Panc1 (cell line): ENCODE data around the gene THSD7A. TPM values are rescaled to one million over a fixed set of nuclear protein-coding genes. Genes with fewer than 3 reads are reported as not detected.

Experiments used
- ATAC-seq: fragments of 200-7000 bp; cut with Tn5 transposase; 2 replicates; pipeline ENCODE4 v1.9.1; 2020; ENCODE audit warnings: mild to moderate bottlenecking, moderate library complexity
- BruUV-seq: library from RNA; stranded (reverse); fragments of 400-500 nt; replicated peaks from 2 replicates; lab custom pipeline; 2021; lab: Mats Ljungman, UMichigan
- CTCF ChIA-PET: fragments of 300-600 bp; sonication (Branson Sonifier 250); formaldehyde crosslinking; loops from one replicate; lab custom pipeline; 2022; ENCODE audit warnings: antibody characterized with exemption; lab: Charles Lee
- POLR2A ChIA-PET: fragments of 300-600 bp; sonication (Branson Sonifier 250); formaldehyde crosslinking; loops from one replicate; lab custom pipeline; 2022; ENCODE audit warnings: antibody characterized with exemption; lab: Charles Lee
- DNase-seq: peaks from one replicate; pipeline ENCODE4 v3.0.0-alpha.2; 2010; ENCODE audit warnings: low read depth, low spot score
- H3K27ac ChIP-seq: 2 replicates; pipeline ENCODE4 v1.5.1; 2011; ENCODE audit warnings: mild to moderate bottlenecking, low read length, inconsistent platforms
- H3K27me3 ChIP-seq: fragments of 200-500 bp; sonication (Bioruptor generic); 2 replicates; pipeline ENCODE4 v1.6.0; 2014; ENCODE audit warnings: low read length, inconsistent platforms; ENCODE audit not compliant: control insufficient read depth, insufficient read depth
- H3K36me3 ChIP-seq: fragments of 200-500 bp; sonication (Bioruptor generic); 2 replicates; pipeline ENCODE4 v1.5.1; 2014; ENCODE audit warnings: inconsistent platforms, mild to moderate bottlenecking, low read length, moderate library complexity; ENCODE audit not compliant: control insufficient read depth, insufficient read depth
- H3K4me1 ChIP-seq: 2 replicates; pipeline ENCODE4 v1.5.1; 2011; ENCODE audit warnings: inconsistent platforms, mild to moderate bottlenecking, low read length, moderate library complexity; ENCODE audit not compliant: control insufficient read depth, insufficient read depth
- H3K4me3 ChIP-seq, 2 experiments: 2 replicates each; pipeline ENCODE4 v1.5.1; 2011 to 2012; ENCODE audit warnings: low read depth in 2 of 2, low read length in 2 of 2, mild to moderate bottlenecking in 2 of 2, inconsistent platforms in 1 of 2, moderate library complexity in 1 of 2
- H3K9me3 ChIP-seq: fragments of 200-500 bp; sonication (Bioruptor generic); 2 replicates; pipeline ENCODE4 v1.5.1; 2014; ENCODE audit warnings: low read depth, mild to moderate bottlenecking, inconsistent platforms, low read length, moderate library complexity; ENCODE audit not compliant: control insufficient read depth, insufficient read depth
- POLR2AphosphoS5 ChIP-seq: IDR thresholded peaks from 2 replicates; pipeline ENCODE4 v1.6.1; 2012; ENCODE audit warnings: mild to moderate bottlenecking, low read depth, low read length, moderate library complexity
- SIN3A ChIP-seq: IDR thresholded peaks from 2 replicates; pipeline ENCODE4 v1.6.1; 2012; ENCODE audit warnings: low read depth, mild to moderate bottlenecking, low read length, moderate library complexity, borderline replicate concordance; ENCODE audit not compliant: insufficient read depth
- TCF7L2 ChIP-seq: IDR thresholded peaks from 2 replicates; pipeline ENCODE4 v1.6.1; 2011; ENCODE audit warnings: mild to moderate bottlenecking, low read depth, low read length, inconsistent platforms
- in situ Hi-C: cut with HindIII; loops from 2 replicates; pipeline ENCODE4 v1.10.0; 2016; ENCODE audit warnings: low sequenced_read_pairs, low pct_unique_long_range_greater_than_20kb
- intact Hi-C: fragments of 100-400 bp; cut with micrococcal nuclease; formaldehyde crosslinking; loops from one replicate; pipeline ENCODE4 v1.10.0; 2022; ENCODE audit not compliant: unreplicated experiment
- total RNA-seq: library from RNA; stranded (reverse); gene quantifications from one replicate; pipeline ENCODE4 v1.2.1, GENCODE V29; 2021; ENCODE audit not compliant: unreplicated experiment
- TF ChIP-seq, protein P1 (sequence below): fragments of 450-650 bp; IDR thresholded peaks from 2 replicates; pipeline ENCODE4 v1.5.1; 2017; ENCODE audit warnings: mild to moderate bottlenecking
- TF ChIP-seq, protein P2 (sequence below), 2 experiments: IDR thresholded peaks; 2 replicates each; pipeline ENCODE4 v1.6.1; 2011 to 2012; ENCODE audit warnings: low read depth in 2 of 2, control low read depth in 1 of 2, low read length in 1 of 2, mild to moderate bottlenecking in 1 of 2, moderate library complexity in 1 of 2; ENCODE audit not compliant: insufficient read depth in 1 of 2

The THSD7A gene
- total RNA-seq, 1 experiment from 2014 or later: 38.6 TPM

DNA sequence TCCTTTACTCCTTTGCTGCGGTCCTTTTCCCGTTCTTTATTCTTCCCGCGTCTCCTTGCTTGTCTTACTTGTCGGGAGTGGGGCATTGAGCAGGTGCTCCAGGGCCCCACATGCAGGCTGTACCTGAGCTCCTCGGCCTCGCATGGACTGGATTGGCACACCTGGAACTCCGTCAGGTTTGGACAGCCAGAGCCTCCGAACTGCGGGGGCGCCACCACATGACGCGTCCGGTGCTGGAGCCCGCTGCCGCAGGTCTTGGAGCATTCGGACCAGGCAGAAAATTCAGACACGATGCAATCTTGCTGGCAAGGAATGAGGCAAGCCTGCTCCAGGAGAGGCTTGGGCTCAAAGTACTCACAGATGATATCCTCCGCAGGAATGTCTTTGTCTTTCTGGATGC, 195.7 kb downstream of the THSD7A start:
- Histone ChIP-seq H3K4me3 (no peak overlapping the region), H3K9me3 (no peaks in the 10 kb centered on the region), H3K4me1 (peaks cover 5% of the 10 kb centered on the region; the same call in 1 of the 2 replicates), H3K27me3 (no peaks in the 10 kb centered on the region), H3K27ac (no peak overlapping the region), H3K36me3 (no peaks in the 10 kb centered on the region)
- intact Hi-C loops (no loop called here), in situ Hi-C loops (no loop called here)
- ChIA-PET CTCF (no interaction called here), POLR2A (no interaction called here)
- no peak for TF ChIP-seq POLR2AphosphoS5
- TF ChIP-seq, protein P1, sequence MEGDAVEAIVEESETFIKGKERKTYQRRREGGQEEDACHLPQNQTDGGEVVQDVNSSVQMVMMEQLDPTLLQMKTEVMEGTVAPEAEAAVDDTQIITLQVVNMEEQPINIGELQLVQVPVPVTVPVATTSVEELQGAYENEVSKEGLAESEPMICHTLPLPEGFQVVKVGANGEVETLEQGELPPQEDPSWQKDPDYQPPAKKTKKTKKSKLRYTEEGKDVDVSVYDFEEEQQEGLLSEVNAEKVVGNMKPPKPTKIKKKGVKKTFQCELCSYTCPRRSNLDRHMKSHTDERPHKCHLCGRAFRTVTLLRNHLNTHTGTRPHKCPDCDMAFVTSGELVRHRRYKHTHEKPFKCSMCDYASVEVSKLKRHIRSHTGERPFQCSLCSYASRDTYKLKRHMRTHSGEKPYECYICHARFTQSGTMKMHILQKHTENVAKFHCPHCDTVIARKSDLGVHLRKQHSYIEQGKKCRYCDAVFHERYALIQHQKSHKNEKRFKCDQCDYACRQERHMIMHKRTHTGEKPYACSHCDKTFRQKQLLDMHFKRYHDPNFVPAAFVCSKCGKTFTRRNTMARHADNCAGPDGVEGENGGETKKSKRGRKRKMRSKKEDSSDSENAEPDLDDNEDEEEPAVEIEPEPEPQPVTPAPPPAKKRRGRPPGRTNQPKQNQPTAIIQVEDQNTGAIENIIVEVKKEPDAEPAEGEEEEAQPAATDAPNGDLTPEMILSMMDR: no peak
- no peak for TF ChIP-seq TCF7L2
- TF ChIP-seq, protein P2, sequence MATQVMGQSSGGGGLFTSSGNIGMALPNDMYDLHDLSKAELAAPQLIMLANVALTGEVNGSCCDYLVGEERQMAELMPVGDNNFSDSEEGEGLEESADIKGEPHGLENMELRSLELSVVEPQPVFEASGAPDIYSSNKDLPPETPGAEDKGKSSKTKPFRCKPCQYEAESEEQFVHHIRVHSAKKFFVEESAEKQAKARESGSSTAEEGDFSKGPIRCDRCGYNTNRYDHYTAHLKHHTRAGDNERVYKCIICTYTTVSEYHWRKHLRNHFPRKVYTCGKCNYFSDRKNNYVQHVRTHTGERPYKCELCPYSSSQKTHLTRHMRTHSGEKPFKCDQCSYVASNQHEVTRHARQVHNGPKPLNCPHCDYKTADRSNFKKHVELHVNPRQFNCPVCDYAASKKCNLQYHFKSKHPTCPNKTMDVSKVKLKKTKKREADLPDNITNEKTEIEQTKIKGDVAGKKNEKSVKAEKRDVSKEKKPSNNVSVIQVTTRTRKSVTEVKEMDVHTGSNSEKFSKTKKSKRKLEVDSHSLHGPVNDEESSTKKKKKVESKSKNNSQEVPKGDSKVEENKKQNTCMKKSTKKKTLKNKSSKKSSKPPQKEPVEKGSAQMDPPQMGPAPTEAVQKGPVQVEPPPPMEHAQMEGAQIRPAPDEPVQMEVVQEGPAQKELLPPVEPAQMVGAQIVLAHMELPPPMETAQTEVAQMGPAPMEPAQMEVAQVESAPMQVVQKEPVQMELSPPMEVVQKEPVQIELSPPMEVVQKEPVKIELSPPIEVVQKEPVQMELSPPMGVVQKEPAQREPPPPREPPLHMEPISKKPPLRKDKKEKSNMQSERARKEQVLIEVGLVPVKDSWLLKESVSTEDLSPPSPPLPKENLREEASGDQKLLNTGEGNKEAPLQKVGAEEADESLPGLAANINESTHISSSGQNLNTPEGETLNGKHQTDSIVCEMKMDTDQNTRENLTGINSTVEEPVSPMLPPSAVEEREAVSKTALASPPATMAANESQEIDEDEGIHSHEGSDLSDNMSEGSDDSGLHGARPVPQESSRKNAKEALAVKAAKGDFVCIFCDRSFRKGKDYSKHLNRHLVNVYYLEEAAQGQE (IDR thresholded peaks at IDR 0.05; ENCODE audit: insufficient read depth in 1 of 2, low read depth in 2 of 2, low read length in 1 of 2): no peak
- no peak for TF ChIP-seq SIN3A
- TSS peak; percentile 59 for BruUV-seq
- ATAC-seq: no peak
- DNase-seq: no peak

- in situ Hi-C loops: no loop called here
- BruUV-seq: no TSS peak
- no peak for ATAC-seq
- Histone ChIP-seq H3K27me3 (no peaks in the 10 kb centered on the region), H3K9me3 (no peaks in the 10 kb centered on the region), H3K27ac (no peak overlapping the region), H3K36me3 (no peaks in the 10 kb centered on the region), H3K4me3 (no peak overlapping the region), H3K4me1 (peaks cover 5% of the 10 kb centered on the region; the same call in 1 of the 2 replicates)
- DNase-seq: no peak
- TF ChIP-seq TCF7L2: no peak
- intact Hi-C loops: no loop called here
- CTCF ChIA-PET: no interaction called here
- POLR2A ChIA-PET: no interaction called here
Measured at GRCh38 chr7:11633310-11633709, 198.7 kb downstream of the THSD7A start.

- Histone ChIP-seq H3K4me1 (peaks cover 5% of the 10 kb centered on the region; the same call in 1 of the 2 replicates), H3K36me3 (no peaks in the 10 kb centered on the region), H3K27me3 (no peaks in the 10 kb centered on the region), H3K9me3 (no peaks in the 10 kb centered on the region), H3K27ac (no peak overlapping the region), H3K4me3 (no peak overlapping the region)
- no peak for TF ChIP-seq POLR2AphosphoS5
- TF ChIP-seq, protein P1: no peak
- TF ChIP-seq, protein P2 (IDR thresholded peaks at IDR 0.05; ENCODE audit: insufficient read depth in 1 of 2, low read depth in 2 of 2, low read length in 1 of 2): no peak
- TF ChIP-seq TCF7L2: no peak
- TF ChIP-seq SIN3A: no peak
- ATAC-seq (no peak), DNase-seq (no peak)
- BruUV-seq: no TSS peak
- POLR2A ChIA-PET: no interaction called here
- in situ Hi-C loops (no loop called here), intact Hi-C loops (no loop called here)
- CTCF ChIA-PET: no interaction called here
Measured at GRCh38 chr7:11630355-11630754, 201.6 kb downstream of the THSD7A start.
